Measurements from ENCODE around the gene CHN2.
"Not testable (repeated sequence)": the region's sequence is repeated elsewhere in the genome, so short reads cannot be mapped to it uniquely, and the experiment has no call there.

CHN2 gene

GRCh38 chr7:29190349-29191045 lies 4.1 kb upstream of the CHN2 start:
- DNase-seq: no peak

- DNase-seq: no peak
Observed at GRCh38 chr7:29192323-29192722, 2.3 kb upstream of the CHN2 start.

- no peak for DNase-seq
Observed at GRCh38 chr7:29192811-29193210, 1.8 kb upstream of the CHN2 start.

GRCh38 chr7:29193316-29194205 lies 1.0 kb upstream of the CHN2 start:
- DNase-seq: no peak

- DNase-seq: peak; percentile 9
Observed at GRCh38 chr7:29194206-29194593, 375 bp upstream of the CHN2 start.

GRCh38 chr7:29196191-29196590 lies 1.6 kb downstream of the CHN2 start:
- DNase-seq: no peak

- DNase-seq: no peak
Observed at GRCh38 chr7:29196971-29197595, 2.5 kb downstream of the CHN2 start.

GRCh38 chr7:29197916-29198315 lies 3.3 kb downstream of the CHN2 start:
- DNase-seq: no peak

GRCh38 chr7:29199776-29200175 lies 5.2 kb downstream of the CHN2 start:
- DNase-seq: no peak

- DNase-seq: no peak
Observed at GRCh38 chr7:29202651-29203069, 8.1 kb downstream of the CHN2 start.

- no peak for DNase-seq
Observed at GRCh38 chr7:29204491-29205272, 10.1 kb downstream of the CHN2 start.

GRCh38 chr7:29207162-29207801 lies 12.7 kb downstream of the CHN2 start:
- no peak for DNase-seq

- no peak for DNase-seq
Observed at GRCh38 chr7:29208410-29209250, 14.1 kb downstream of the CHN2 start.

GRCh38 chr7:29209745-29210144 lies 15.2 kb downstream of the CHN2 start:
- no peak for DNase-seq

GRCh38 chr7:29212736-29213135 lies 18.2 kb downstream of the CHN2 start:
- DNase-seq: not testable (repeated sequence)

GRCh38 chr7:29214056-29214455 lies 19.5 kb downstream of the CHN2 start:
- no peak for DNase-seq

GRCh38 chr7:29214816-29215215 lies 20.2 kb downstream of the CHN2 start:
- no peak for DNase-seq

GRCh38 chr7:29216128-29216527 lies 21.6 kb downstream of the CHN2 start:
- DNase-seq: no peak

- DNase-seq: no peak
Observed at GRCh38 chr7:29217113-29217512, 22.5 kb downstream of the CHN2 start.

- DNase-seq: no peak
Observed at GRCh38 chr7:29224726-29225125, 30.2 kb downstream of the CHN2 start.

- DNase-seq: no peak
Observed at GRCh38 chr7:29228289-29229011, 33.9 kb downstream of the CHN2 start.
